Hepatocyte (in vitro differentiated cells): Measurements from ENCODE around the gene APIP. TPM values are rescaled to one million over a fixed set of nuclear protein-coding genes. Genes with fewer than 3 reads are reported as not detected.

Experiments used
- DNase-seq: peaks from one replicate; pipeline ENCODE4 v3.0.0-alpha.2; 2016; ENCODE audit warnings: low spot score
- H2AFZ ChIP-seq: fragments of 200-600 bp; sonication (generic); 2 replicates; pipeline ENCODE4 v1.6.0; 2016; ENCODE audit warnings: antibody characterized with exemption, mild to moderate bottlenecking
- H3K27ac ChIP-seq: fragments of 200-600 bp; sonication (generic); 2 replicates; pipeline ENCODE4 v1.5.1; 2016; ENCODE audit warnings: mild to moderate bottlenecking
- H3K27me3 ChIP-seq: fragments of 200-600 bp; sonication (generic); 2 replicates; pipeline ENCODE4 v1.6.1; 2016
- H3K36me3 ChIP-seq: fragments of 200-600 bp; sonication (generic); replicated peaks from 2 replicates; pipeline ENCODE4 v1.5.1; 2016; ENCODE audit warnings: low read depth; ENCODE audit not compliant: insufficient read depth
- H3K4me1 ChIP-seq: fragments of 200-600 bp; sonication (generic); 2 replicates; pipeline ENCODE4 v1.5.1; 2016; ENCODE audit warnings: mild to moderate bottlenecking, moderate library complexity; ENCODE audit not compliant: insufficient read depth
- H3K4me2 ChIP-seq: fragments of 200-600 bp; sonication (generic); 2 replicates; pipeline ENCODE4 v1.6.0; 2016
- H3K4me3 ChIP-seq: fragments of 200-600 bp; sonication (generic); 2 replicates; pipeline ENCODE4 v1.5.1; 2016; ENCODE audit warnings: mild to moderate bottlenecking
- H3K79me2 ChIP-seq: fragments of 200-600 bp; sonication (generic); 2 replicates; pipeline ENCODE4 v1.6.0; 2017; ENCODE audit warnings: mild to moderate bottlenecking
- H3K9me2 ChIP-seq: fragments of 200-600 bp; sonication (generic); replicated peaks from 2 replicates; pipeline ENCODE4 v1.6.0; 2017; ENCODE audit warnings: mild to moderate bottlenecking; ENCODE audit not compliant: insufficient read depth
- H3K9me3 ChIP-seq: fragments of 200-600 bp; sonication (generic); 2 replicates; pipeline ENCODE4 v1.5.1; 2016; ENCODE audit warnings: low read depth, mild to moderate bottlenecking
- H4K20me1 ChIP-seq: fragments of 200-600 bp; sonication (generic); 2 replicates; pipeline ENCODE4 v1.6.0; 2016; ENCODE audit warnings: mild to moderate bottlenecking; ENCODE audit not compliant: insufficient read depth, poor library complexity, severe bottlenecking
- EZH2 ChIP-seq: fragments of 200-600 bp; sonication (generic); IDR thresholded peaks from 2 replicates; pipeline ENCODE4 v1.6.1; 2016; ENCODE audit warnings: antibody characterized with exemption, mild to moderate bottlenecking, borderline replicate concordance
- EZH2phosphoT487 ChIP-seq: fragments of 200-600 bp; sonication (generic); IDR thresholded peaks from one replicate; pipeline ENCODE4 v1.6.1; 2018; ENCODE audit warnings: antibody characterized with exemption, mild to moderate bottlenecking, low read depth, moderate library complexity; ENCODE audit not compliant: unreplicated experiment, severe bottlenecking
- WGBS: methylation state at CpG from one replicate; pipeline ENCODE4 v1.1.6; 2016; ENCODE audit warnings: low lambda C conversion rate; ENCODE audit errors: missing lambda C conversion rate; 5-methylcytosine and 5-hydroxymethylcytosine counted together
- polyA plus RNA-seq: library from polyadenylated mRNA; unstranded; fragments of >200 nt; fragmentation: Nextera tagmentation; extraction: Ambion mirVana; gene quantifications from 2 replicates; pipeline ENCODE4 v1.2.1, GENCODE V29; 2016
- total RNA-seq: library from RNA; depleted of rRNA; stranded (reverse); fragments of >200 nt; gene quantifications from 2 replicates; pipeline ENCODE4 v1.2.3, GENCODE V29; 2014
- TF ChIP-seq, protein P1 (sequence below): fragments of 200-600 bp; sonication (generic); IDR thresholded peaks from 2 replicates; pipeline ENCODE4 v1.5.1; 2016; ENCODE audit warnings: antibody characterized with exemption, mild to moderate bottlenecking; ENCODE audit not compliant: poor library complexity

The APIP gene
- total and polyA plus RNA-seq, 2 experiments from 2014 or later = 25.9 to 26.8 TPM

- H3K4me2 ChIP-seq = no peak overlapping the region
Measured at GRCh38 chr11:34855021-34855753, 61.0 kb downstream of the APIP start.

GRCh38 chr11:34851916-34852315 lies 64.3 kb downstream of the APIP start:
- H3K4me1 ChIP-seq = peaks cover 9% of the 10 kb centered on the region

More at GRCh38 chr11:34855021-34855753, 61.0 kb downstream of the APIP start:
- WGBS = 80% methylated on average over 5 of the region's 5 CpGs
- Histone ChIP-seq H4K20me1 (no peaks in the 10 kb centered on the region), H3K79me2 (no peaks in the 10 kb centered on the region), H3K27me3 (no peaks in the 10 kb centered on the region), H3K9me2 (no peaks in the 10 kb centered on the region), H2AFZ (no peak overlapping the region), H3K36me3 (no peaks in the 10 kb centered on the region), H3K27ac (peak overlapping the region; percentile 86), H3K4me3 (no peak overlapping the region), H3K4me1 (peaks cover 9% of the 10 kb centered on the region), H3K9me3 (no peaks in the 10 kb centered on the region)
- TF ChIP-seq, protein P1, sequence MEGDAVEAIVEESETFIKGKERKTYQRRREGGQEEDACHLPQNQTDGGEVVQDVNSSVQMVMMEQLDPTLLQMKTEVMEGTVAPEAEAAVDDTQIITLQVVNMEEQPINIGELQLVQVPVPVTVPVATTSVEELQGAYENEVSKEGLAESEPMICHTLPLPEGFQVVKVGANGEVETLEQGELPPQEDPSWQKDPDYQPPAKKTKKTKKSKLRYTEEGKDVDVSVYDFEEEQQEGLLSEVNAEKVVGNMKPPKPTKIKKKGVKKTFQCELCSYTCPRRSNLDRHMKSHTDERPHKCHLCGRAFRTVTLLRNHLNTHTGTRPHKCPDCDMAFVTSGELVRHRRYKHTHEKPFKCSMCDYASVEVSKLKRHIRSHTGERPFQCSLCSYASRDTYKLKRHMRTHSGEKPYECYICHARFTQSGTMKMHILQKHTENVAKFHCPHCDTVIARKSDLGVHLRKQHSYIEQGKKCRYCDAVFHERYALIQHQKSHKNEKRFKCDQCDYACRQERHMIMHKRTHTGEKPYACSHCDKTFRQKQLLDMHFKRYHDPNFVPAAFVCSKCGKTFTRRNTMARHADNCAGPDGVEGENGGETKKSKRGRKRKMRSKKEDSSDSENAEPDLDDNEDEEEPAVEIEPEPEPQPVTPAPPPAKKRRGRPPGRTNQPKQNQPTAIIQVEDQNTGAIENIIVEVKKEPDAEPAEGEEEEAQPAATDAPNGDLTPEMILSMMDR = no peak
- TF ChIP-seq EZH2phosphoT487 (no peak), EZH2 (no peak)
- DNase-seq = peak; percentile 28

DNA sequence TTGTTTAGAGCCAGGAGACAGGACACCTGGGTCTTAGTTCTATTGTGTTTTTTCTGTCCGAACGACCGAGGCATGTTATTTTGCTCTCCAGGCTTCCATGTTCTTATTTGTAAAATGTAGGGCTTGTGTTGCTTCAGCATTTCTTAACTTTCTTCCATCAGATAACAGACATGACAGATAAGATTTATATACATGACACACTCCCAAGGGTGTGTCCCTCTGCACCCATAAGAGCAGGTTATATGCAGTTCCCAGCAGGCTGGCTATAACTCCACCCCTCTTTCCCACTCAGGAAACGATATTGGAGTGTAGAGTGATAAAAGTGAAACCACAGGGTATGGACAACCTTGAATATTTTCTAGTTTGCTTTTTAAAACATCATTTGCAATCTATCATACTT lies 65.8 kb downstream of the APIP start:
- Histone ChIP-seq H3K4me1 (peaks cover 9% of the 10 kb centered on the region), H3K4me2 (peak overlapping the region; percentile 22), H3K79me2 (no peaks in the 10 kb centered on the region), H3K27ac (peak overlapping the region; percentile 54), H2AFZ (no peak overlapping the region), H3K4me3 (no peak overlapping the region), H3K9me2 (no peaks in the 10 kb centered on the region), H3K27me3 (no peaks in the 10 kb centered on the region), H3K36me3 (no peaks in the 10 kb centered on the region), H3K9me3 (no peaks in the 10 kb centered on the region), H4K20me1 (no peaks in the 10 kb centered on the region)
- 71% methylated on average over 4 of the region's 4 CpGs for WGBS
- peak; percentile 23 for DNase-seq
- TF ChIP-seq, protein P1 = no peak
- no peak for TF ChIP-seq EZH2
- no peak for TF ChIP-seq EZH2phosphoT487

More at GRCh38 chr11:34851916-34852315, 64.3 kb downstream of the APIP start:
- Histone ChIP-seq H3K4me2 (no peak overlapping the region), H3K27me3 (no peaks in the 10 kb centered on the region), H4K20me1 (no peaks in the 10 kb centered on the region), H3K9me3 (no peaks in the 10 kb centered on the region), H2AFZ (no peak overlapping the region), H3K4me3 (no peak overlapping the region), H3K79me2 (no peaks in the 10 kb centered on the region), H3K9me2 (no peaks in the 10 kb centered on the region), H3K36me3 (no peaks in the 10 kb centered on the region), H3K27ac (no peak overlapping the region)
- TF ChIP-seq, protein P1 = no peak
- TF ChIP-seq EZH2phosphoT487 = no peak
- TF ChIP-seq EZH2 = no peak
- DNase-seq = no peak
